H7 (cell line): ENCODE results near the gene CCDC71L. TPM values are rescaled to one million over a fixed set of nuclear protein-coding genes. Genes with fewer than 3 reads are reported as not detected.
"Not testable (repeated sequence)": the region's sequence is repeated elsewhere in the genome, so short reads cannot be mapped to it uniquely, and the experiment has no call there.

Experiments
- DNase-seq: peaks from one replicate; pipeline ENCODE4 v3.0.0; 2012
- H3K27me3 ChIP-seq: 2 replicates; pipeline ENCODE4 v1.6.0; 2011; ENCODE audit warnings: mild to moderate bottlenecking, low read length; ENCODE audit not compliant: control insufficient read depth, insufficient read depth
- H3K36me3 ChIP-seq: replicated peaks from 2 replicates; pipeline ENCODE4 v1.5.1; 2011; ENCODE audit warnings: low read length; ENCODE audit not compliant: control insufficient read depth, insufficient read depth
- H3K4me3 ChIP-seq: 2 replicates; pipeline ENCODE4 v1.5.1; 2011; ENCODE audit warnings: low read depth, mild to moderate bottlenecking, control low read depth, low read length, moderate library complexity; ENCODE audit not compliant: insufficient read depth
- total RNA-seq: library from RNA; depleted of rRNA; stranded (reverse); fragments of >200 nt; shearing (Covaris generic); gene quantifications from 2 replicates; pipeline ENCODE4 v1.2.3, GENCODE V29; 2014; rRNA removed

CCDC71L gene
- total RNA-seq: 33.8 and 34.8 TPM in 2 replicates

- no peaks in the 10 kb centered on the region for H3K36me3 ChIP-seq
- peak within 1 kb of the TSS; percentile 97 for H3K4me3 ChIP-seq
- no peaks in the 10 kb centered on the region for H3K27me3 ChIP-seq
- DNase-seq: peak; percentile 93
These were observed at the start of gene CCDC71L for GRCh38 chr7:106660862-106661720. Gene CCDC71L, minus strand, starts transcription at chr7:106661158. Its CDS starts 262 bp downstream, at chr7:106660896.

- not testable (repeated sequence) for H3K36me3 ChIP-seq, H3K27me3 ChIP-seq, DNase-seq, H3K4me3 ChIP-seq
These were observed 48.6 kb upstream of the CCDC71L start for GRCh38 chr7:106709604-106710003.

- Histone ChIP-seq H3K4me3 (no peak overlapping the region), H3K36me3 (no peaks in the 10 kb centered on the region)
- no peak for DNase-seq
These were observed 43.3 kb upstream of the CCDC71L start for GRCh38 chr7:106704000-106704840.

GRCh38 chr7:106693677-106694353, 32.9 kb upstream of the CCDC71L start:
- Histone ChIP-seq H3K27me3 (no peaks in the 10 kb centered on the region), H3K36me3 (no peaks in the 10 kb centered on the region), H3K4me3 (no peak overlapping the region)
- DNase-seq: no peak

More at GRCh38 chr7:106704000-106704840, 43.3 kb upstream of the CCDC71L start:
- no peaks in the 10 kb centered on the region for H3K27me3 ChIP-seq

GRCh38 chr7:106692450-106693051, 31.6 kb upstream of the CCDC71L start:
- H3K36me3 ChIP-seq: no peaks in the 10 kb centered on the region
- H3K27me3 ChIP-seq: no peaks in the 10 kb centered on the region
- no peak overlapping the region for H3K4me3 ChIP-seq
- no peak for DNase-seq

- not testable (repeated sequence) for H3K36me3 ChIP-seq, DNase-seq, H3K4me3 ChIP-seq, H3K27me3 ChIP-seq
These were observed 27.2 kb upstream of the CCDC71L start for GRCh38 chr7:106688161-106688560.

- no peak for DNase-seq
- Histone ChIP-seq H3K36me3 (no peaks in the 10 kb centered on the region), H3K27me3 (no peaks in the 10 kb centered on the region), H3K4me3 (no peak overlapping the region)
These were observed 23.0 kb upstream of the CCDC71L start for GRCh38 chr7:106683941-106684340.

- Histone ChIP-seq H3K4me3 (no peak overlapping the region), H3K36me3 (no peaks in the 10 kb centered on the region), H3K27me3 (no peaks in the 10 kb centered on the region)
- DNase-seq: no peak
These were observed 21.0 kb upstream of the CCDC71L start for GRCh38 chr7:106681815-106682495.

GRCh38 chr7:106679153-106679931, 18.4 kb upstream of the CCDC71L start:
- no peak for DNase-seq
- no peaks in the 10 kb centered on the region for H3K27me3 ChIP-seq
- no peaks in the 10 kb centered on the region for H3K36me3 ChIP-seq
- H3K4me3 ChIP-seq: no peak overlapping the region

GRCh38 chr7:106678795-106679152, 17.8 kb upstream of the CCDC71L start:
- no peak overlapping the region for H3K4me3 ChIP-seq
- no peaks in the 10 kb centered on the region for H3K27me3 ChIP-seq
- H3K36me3 ChIP-seq: no peaks in the 10 kb centered on the region
- no peak for DNase-seq

GRCh38 chr7:106676506-106676905, 15.5 kb upstream of the CCDC71L start:
- not testable (repeated sequence) for H3K27me3 ChIP-seq, H3K4me3 ChIP-seq, H3K36me3 ChIP-seq, DNase-seq

GRCh38 chr7:106673688-106674087, 12.7 kb upstream of the CCDC71L start:
- not testable (repeated sequence) for H3K36me3 ChIP-seq, H3K27me3 ChIP-seq, H3K4me3 ChIP-seq, DNase-seq

GRCh38 chr7:106671930-106672329, 11.0 kb upstream of the CCDC71L start:
- H3K36me3 ChIP-seq, H3K27me3 ChIP-seq, H3K4me3 ChIP-seq, DNase-seq: not testable (repeated sequence)
